ENCODE measurements around the gene FBP2. TPM values are rescaled to one million over a fixed set of nuclear protein-coding genes. Genes with fewer than 3 reads are reported as not detected.
"Not testable (repeated sequence)": the region's sequence is repeated elsewhere in the genome, so short reads cannot be mapped to it uniquely, and the experiment has no call there.

Gene FBP2
- total RNA-seq, 1 donor from 2014 or later = not detected

- not testable (repeated sequence) for DNase-seq (ENCODE audit: low spot score); ATAC-seq
Measured at GRCh38 chr9:94564279-94564678, 29.3 kb downstream of the FBP2 start.

DNA sequence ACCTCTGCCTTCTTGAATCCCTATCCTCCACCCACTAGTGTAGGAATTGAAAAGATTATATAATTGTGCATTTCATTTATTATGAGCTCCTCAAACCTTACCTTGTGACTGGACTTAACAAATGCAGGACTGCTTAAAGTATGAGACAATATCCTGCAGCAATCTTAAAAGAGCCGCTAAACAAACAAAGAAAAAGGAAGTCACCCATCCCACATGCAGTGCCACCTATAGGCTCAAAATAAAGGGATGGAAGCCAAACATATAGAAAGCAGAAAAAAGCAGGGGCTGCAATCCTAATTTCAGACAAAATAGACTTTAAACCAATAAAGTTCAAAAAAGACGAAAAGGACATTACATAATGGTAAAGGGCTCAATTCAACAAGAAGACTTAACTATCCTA, 30.1 kb downstream of the FBP2 start:
- ATAC-seq (no peak), DNase-seq (ENCODE audit: low spot score) (no peak)

DNA sequence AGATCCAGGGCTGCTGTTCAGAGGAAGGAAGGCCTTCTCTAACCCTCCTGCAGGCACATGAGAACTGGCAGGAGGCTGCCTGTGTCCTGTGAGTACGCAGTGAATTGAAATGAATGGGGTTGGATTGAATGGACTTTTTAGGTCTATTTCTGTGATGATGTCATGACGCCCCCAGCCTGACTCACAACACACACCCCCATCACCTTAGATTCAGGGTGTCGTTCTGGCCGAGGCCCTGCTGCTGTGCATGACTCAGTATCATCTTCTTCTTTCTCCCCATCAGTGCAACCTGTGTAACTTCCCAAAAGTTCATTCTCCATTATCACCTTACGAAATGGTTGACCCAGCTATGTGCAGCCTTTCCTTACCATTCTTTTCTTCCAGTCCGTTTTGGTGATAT, 33.4 kb downstream of the FBP2 start:
- DNase-seq (ENCODE audit: low spot score) = no peak
- ATAC-seq = no peak

GRCh38 chr9:94557376-94557775, 36.2 kb downstream of the FBP2 start:
- DNase-seq (ENCODE audit: low spot score) = no peak
- ATAC-seq = no peak

DNA sequence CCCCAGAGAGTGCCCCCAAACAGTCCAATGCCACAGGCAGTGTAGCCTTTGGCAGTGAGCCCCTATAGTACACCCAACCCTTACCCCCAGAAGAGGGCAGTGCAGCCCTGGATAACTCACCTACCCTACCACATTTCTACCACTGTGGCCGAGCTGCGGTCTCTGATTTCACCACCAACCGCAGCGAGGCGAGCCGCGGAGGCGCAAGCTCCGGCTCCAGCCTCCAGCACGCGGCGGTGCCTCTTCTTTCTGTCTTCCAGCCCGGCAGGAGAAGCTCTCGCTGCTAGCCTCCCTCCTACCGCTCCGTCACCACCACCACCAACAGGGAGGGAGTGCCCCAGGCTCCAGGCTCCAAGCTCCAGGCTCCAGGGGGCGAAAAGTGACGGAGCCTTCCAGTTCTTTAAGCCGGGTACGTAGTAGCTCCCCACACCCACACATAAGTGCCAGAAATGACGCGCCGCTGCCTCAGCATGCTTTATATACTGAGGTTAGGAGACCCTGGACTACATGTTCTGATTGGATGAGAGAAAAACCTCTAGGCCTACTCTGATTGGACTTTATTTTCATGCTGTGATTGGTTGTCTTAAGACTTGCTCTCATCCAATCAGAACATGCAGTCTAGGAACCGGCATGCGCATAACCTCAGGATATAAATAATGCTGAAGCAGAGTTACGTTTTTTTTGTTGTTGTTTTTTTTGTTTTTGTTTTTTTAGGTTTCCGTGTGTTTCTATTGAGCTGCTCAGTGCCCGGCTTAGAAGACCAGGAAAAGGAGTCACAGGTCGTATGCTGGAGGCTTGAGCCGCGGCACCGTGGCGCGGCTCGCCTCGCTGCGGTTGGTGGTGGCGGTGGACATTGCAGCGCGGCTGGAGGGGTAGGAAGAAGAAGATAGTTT, 38.9 kb downstream of the FBP2 start, which contains the start of gene PCAT7:
TSS of gene PCAT7 (plus strand) at position 645 of the 893 bp plus-strand sequence.
- DNase-seq (ENCODE audit: low spot score) (peak; percentile 84), ATAC-seq (peak; percentile 89)

DNA sequence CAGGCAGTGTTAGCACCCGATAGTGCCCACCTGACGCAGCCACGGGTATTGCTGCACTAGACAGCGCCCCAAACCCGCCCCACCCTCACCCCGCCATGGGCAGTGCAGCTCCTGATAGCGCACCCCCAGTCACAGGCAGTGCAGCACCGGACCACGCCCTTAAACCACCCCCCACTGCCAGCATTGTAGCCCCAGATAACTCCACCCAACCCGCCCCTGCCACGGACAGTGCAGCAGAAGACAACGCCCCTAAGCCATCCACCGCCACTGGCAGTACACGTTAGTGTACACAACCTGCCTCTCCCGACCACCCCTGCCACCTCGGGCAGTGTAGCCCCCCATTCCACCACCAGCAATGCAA, 39.6 kb downstream of the FBP2 start:
- DNase-seq (ENCODE audit: low spot score) (no peak), ATAC-seq (peak; percentile 65)

- ATAC-seq = peak; percentile 76
- peak; percentile 93 for DNase-seq (ENCODE audit: low spot score)
Measured at GRCh38 chr9:94553029-94553938, 40.3 kb downstream of the FBP2 start.

GRCh38 chr9:94545940-94546339, 47.7 kb downstream of the FBP2 start:
- DNase-seq (ENCODE audit: low spot score) = no peak
- ATAC-seq = no peak

DNA sequence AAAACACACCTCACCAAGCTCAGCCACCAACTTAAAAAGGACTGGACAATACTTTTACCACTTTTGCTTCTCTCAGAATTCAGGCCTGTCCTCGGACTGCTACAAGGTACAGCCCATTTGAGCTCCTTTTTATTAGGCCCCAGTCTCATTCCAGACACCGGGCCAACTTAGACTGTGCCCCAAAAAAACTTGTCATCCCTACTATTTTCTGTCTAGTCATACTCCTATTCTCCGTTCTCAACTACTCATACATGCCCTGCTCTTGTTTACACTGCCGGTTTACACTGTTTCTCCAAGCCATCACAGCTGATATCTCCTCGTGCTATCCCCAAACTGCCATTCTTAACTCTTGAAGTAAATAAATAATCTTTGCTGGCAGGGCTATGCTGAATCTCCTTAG, 49.3 kb downstream of the FBP2 start:
- DNase-seq (ENCODE audit: low spot score) = not testable (repeated sequence)

GRCh38 chr9:94538908-94539307, 54.7 kb downstream of the FBP2 start:
- no peak for ATAC-seq
- no peak for DNase-seq (ENCODE audit: low spot score)

More for the DNA sequence above, 49.3 kb downstream of the FBP2 start:
- ATAC-seq = not testable (repeated sequence)

- no peak for DNase-seq (ENCODE audit: low spot score)
- ATAC-seq = no peak
Measured at GRCh38 chr9:94534901-94535300, 58.7 kb downstream of the FBP2 start.

GRCh38 chr9:94533601-94534000, 60.0 kb downstream of the FBP2 start:
- ATAC-seq = peak; percentile 30
- no peak for DNase-seq (ENCODE audit: low spot score)

DNA sequence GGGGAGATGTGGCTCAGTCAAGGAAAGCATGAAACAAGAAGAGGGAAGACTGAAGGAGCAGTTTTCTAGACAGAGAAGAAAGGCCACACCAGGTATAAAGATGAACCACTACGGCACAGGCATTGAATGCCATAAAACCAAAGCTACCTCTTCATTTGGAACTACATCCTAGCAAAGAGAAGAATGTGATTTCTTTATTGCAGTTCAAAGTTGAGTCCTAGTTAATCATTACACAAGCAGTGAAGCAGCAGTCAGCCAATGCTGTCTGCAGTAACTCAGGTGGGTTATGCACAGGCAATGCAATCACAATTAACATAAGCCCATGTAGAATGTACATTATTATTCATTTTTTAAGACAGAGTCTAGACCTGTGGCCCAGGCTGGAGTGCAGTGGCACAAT, 60.5 kb downstream of the FBP2 start:
- ATAC-seq (peak; percentile 96), DNase-seq (ENCODE audit: low spot score) (no peak)

DNA sequence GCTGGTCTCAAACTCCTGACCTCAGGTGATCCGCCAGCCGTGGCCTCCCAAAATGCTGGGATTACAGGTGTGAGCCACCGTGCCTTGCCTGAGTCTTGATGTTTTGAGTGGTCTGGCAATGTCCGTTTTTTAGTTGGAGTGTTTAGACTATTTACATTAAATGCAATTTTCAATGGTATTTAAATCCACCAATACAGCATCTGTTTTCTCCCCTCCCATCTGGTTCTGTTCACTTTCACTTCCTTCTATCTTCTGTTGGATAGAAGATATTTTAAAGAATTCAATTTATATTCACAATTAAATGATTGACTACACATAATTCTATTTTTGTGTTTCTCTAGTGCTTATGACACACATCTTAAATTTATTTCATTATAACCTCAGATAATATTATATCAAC, 64.7 kb downstream of the FBP2 start:
- no peak for ATAC-seq
- no peak for DNase-seq (ENCODE audit: low spot score)

GRCh38 chr9:94526951-94527350, 66.7 kb downstream of the FBP2 start:
- ATAC-seq = no peak
- DNase-seq (ENCODE audit: low spot score) = no peak

DNA sequence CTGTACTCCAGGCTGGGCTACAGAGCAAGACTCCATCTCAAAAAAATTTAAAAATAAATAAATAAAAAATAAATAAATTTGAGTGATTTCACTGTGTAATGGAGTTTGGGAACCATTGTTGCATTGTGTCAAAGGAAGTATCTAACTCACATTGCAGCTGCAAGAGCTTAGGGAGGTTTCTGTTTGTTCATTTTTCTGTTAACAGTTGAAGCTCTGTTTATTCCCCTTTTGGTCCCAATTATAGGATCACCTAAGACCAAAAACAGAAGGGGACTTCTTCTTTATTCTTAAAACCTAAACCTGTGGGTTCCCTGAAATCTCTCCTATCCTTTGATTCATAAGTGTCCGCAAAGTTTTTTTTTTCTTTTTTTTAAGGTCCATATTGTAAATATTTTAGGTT, 67.4 kb downstream of the FBP2 start:
- DNase-seq (ENCODE audit: low spot score) (no peak), ATAC-seq (no peak)

DNA sequence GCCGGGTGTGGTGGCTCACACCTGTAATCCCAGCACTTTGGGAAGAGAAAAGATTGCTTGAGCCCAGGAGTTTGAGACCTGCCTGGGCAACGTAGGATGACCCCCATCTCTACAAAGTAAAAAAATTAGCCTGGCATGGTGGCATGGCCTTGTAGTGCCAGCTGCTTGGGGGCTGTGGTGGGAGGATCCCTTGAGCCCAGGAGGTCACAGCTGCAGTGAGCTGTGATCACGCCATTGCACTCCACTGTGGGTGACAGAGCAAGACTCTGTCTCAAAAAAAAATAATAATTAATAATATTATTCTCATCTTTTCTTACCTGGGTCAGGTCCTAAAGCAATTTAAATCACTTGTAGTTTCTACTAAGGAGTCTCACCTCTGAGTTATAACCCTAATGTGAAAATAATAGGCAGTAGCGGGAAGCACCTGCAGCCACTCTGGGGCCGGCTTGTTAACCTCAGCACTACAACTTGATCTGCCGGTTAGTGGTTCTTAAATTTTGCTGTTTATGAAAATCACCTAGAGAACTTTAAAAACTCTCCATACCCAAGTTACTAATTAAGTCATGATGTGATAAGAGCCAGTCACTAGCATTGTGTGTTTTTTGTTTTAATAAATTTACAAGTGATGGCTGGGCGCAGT, 68.1 kb downstream of the FBP2 start:
- no peak for DNase-seq (ENCODE audit: low spot score)
- no peak for ATAC-seq

DNA sequence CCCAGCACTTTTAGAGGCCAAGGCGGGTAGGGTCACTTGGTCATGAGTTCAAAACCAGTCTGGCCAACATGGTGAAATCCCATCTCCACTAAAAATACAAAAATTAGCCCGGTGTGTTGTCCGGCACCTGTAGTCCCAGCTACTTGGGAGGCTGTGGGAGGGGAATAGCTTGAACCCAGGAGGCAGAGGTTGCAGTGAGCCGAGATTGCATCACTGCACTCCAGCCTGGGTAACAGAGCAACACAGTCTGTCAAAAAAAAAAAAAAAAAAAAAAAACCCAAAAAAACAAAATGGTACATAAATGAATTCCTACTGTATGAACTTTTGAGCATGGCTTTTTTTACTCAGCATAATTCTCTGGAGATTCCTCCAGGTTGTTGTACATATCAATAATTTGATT, 76.4 kb downstream of the FBP2 start:
- DNase-seq (ENCODE audit: low spot score) = no peak

DNA sequence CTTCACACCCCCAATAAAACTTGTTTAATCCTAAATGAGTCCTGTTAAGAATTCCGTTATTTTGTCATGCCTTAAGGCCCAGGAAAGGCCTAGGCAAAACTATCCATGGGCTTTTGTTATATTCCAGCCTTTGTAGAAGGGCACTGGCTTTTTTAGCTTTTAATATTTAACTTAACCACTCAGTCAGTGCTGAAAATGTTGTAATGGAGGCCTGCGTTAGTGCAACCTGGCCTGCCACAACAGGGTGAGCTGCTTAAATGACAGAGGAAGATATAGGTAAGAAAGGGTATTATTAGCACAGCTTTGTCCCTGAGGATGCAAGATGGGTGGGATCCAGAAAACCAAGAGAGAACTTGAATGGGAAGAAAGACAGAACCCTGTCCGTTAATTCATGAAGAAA, 78.9 kb downstream of the FBP2 start:
- no peak for DNase-seq (ENCODE audit: low spot score)
- peak; percentile 70 for ATAC-seq

More for the DNA sequence above, 76.4 kb downstream of the FBP2 start:
- peak; percentile 48 for ATAC-seq

DNA sequence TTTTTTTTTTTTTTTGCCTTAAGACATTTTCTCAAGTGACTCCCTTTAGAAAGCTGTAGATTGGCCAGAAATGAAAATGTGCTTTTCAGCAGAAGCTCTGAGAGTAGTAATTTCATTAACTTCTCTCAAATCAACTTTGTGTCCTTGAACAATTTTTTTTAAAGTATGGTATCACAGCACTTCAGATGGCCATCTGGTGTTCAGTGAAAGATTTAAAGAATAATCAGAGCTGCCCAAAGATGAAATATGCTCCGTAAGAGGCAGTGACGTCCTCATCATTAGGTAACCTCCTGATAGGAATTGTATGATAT, 81.7 kb downstream of the FBP2 start:
- no peak for ATAC-seq
- no peak for DNase-seq (ENCODE audit: low spot score)

Measured in left lobe of liver (tissue), 2 donors.